ENCODE measurements around the gene ZNF334.

- TF ChIP-seq CTCF (IDR thresholded peaks at IDR 0.05) (no peak), POLR2A (IDR thresholded peaks at IDR 0.05) (no peak)
These were observed 49.5 kb downstream of the ZNF334 start for GRCh38 chr20:46463852-46464251.
